HCT116 (cell line): ENCODE data around the gene PPP1R14B.

ENCODE experiments used
- ATF3 ChIP-seq: IDR thresholded peaks from 2 replicates; pipeline ENCODE4 v1.6.1; 2012
- CEBPB ChIP-seq: IDR thresholded peaks from 2 replicates; pipeline ENCODE4 v1.6.1; 2012; ENCODE audit warnings: low read depth
- CTCF ChIP-seq, 3 experiments: fragments of 200-600 bp in 1 of 3; sonication (generic) in 1 of 3; IDR thresholded peaks in 2 of 3; conservative IDR thresholded peaks in 1 of 3; 2 replicates each; pipeline ENCODE4 v1.5.1; 2012 to 2017; ENCODE audit warnings: low read depth in 2 of 3, low read length in 2 of 3, antibody characterized with exemption in 1 of 3, borderline replicate concordance in 1 of 3, control low read depth in 1 of 3, mild to moderate bottlenecking in 1 of 3, mixed read lengths in 1 of 3, mixed run types in 1 of 3, moderate library complexity in 1 of 3; ENCODE audit not compliant: insufficient read depth in 1 of 3
- EZH2 ChIP-seq: fragments of 200-600 bp; sonication (generic); IDR thresholded peaks from 2 replicates; pipeline ENCODE4 v1.6.1; 2017; ENCODE audit warnings: antibody characterized with exemption, mixed run types
- JUND ChIP-seq: IDR thresholded peaks from 2 replicates; pipeline ENCODE4 v1.6.1; 2012
- POLR2A ChIP-seq: IDR thresholded peaks from 2 replicates; pipeline ENCODE4 v1.7.0; 2011; ENCODE audit warnings: borderline replicate concordance; ENCODE audit not compliant: insufficient read depth, insufficient read length; ENCODE audit errors: extremely low read depth
- POLR2AphosphoS5 ChIP-seq: IDR thresholded peaks from 2 replicates; pipeline ENCODE4 v1.6.1; 2011; ENCODE audit warnings: mild to moderate bottlenecking, low read depth, low read length, moderate library complexity
- RAD21 ChIP-seq: IDR thresholded peaks from 2 replicates; pipeline ENCODE4 v1.6.1; 2012; ENCODE audit warnings: low read depth, mild to moderate bottlenecking
- REST ChIP-seq: IDR thresholded peaks from 2 replicates; pipeline ENCODE4 v1.6.1; 2012; ENCODE audit warnings: low read depth
- SIN3A ChIP-seq: IDR thresholded peaks from 2 replicates; pipeline ENCODE4 v1.6.1; 2012; ENCODE audit warnings: low read depth
- SP1 ChIP-seq: IDR thresholded peaks from 2 replicates; pipeline ENCODE4 v1.6.1; 2012; ENCODE audit warnings: low read depth
- SRF ChIP-seq: IDR thresholded peaks from 2 replicates; pipeline ENCODE4 v1.6.1; 2012; ENCODE audit warnings: low read depth
- ZBTB33 ChIP-seq: IDR thresholded peaks from 2 replicates; pipeline ENCODE4 v1.6.1; 2011; ENCODE audit warnings: mild to moderate bottlenecking, low read length, moderate library complexity; ENCODE audit not compliant: insufficient replicate concordance; ENCODE audit errors: extremely low read depth
- ZFX ChIP-seq: fragments of 450-650 bp; IDR thresholded peaks from 2 replicates; pipeline ENCODE4 v1.6.1; 2017

DNA sequence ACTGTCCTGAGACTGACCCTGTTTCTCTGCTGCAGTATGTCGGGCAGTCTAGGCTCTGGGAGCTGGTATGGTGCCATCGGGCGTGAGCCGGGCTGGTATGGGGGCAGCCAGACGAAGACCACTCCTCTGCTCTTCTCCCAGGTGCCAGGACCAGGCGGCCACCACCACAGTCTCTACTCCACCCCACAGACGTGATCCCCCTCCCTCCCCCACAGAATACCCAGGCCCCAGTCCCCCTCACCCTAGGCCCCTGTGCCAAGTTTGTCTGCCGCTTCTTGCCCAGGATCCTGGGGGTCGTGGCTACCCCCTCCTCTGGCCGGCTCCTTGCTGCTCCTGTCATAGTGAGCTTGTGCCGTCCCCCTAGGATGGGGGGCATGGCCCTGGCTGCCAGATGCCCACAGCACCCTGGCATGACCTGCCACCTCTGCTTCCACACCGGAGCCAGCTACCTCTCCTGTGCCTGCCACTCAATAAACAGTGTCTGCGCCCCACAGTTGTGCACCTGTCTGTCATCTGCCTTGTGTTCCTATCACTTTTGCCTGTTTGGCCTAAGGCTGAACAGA, 42.3 kb upstream of the PPP1R14B start:
- TF ChIP-seq CTCF (IDR thresholded peaks at IDR 0.05 in 2 of 3, conservative IDR thresholded peaks at IDR 0.05 in 1 of 3; ENCODE audit: borderline replicate concordance in 1 of 3, insufficient read depth in 1 of 3, low read depth in 2 of 3, low read length in 2 of 3) (no peak), SP1 (no peak), JUND (no peak), POLR2A (no peak), REST (no peak), CEBPB (no peak), SIN3A (no peak), EZH2 (no peak), RAD21 (no peak), SRF (no peak), POLR2AphosphoS5 (no peak), ATF3 (no peak), ZFX (no peak), ZBTB33 (no peak)
